HG03159 (cell line): ENCODE data around the gene C1QTNF6.
"Not testable (repeated sequence)": the region's sequence is repeated elsewhere in the genome, so short reads cannot be mapped to it uniquely, and the experiment has no call there.

ENCODE experiments used
- ATAC-seq: cut with Tn5 transposase; IDR thresholded peaks from one replicate; pipeline ENCODE4 v1.9.1; 2021; ENCODE audit warnings: mild to moderate bottlenecking, moderate library complexity; ENCODE audit not compliant: unreplicated experiment

The C1QTNF6 gene

DNA sequence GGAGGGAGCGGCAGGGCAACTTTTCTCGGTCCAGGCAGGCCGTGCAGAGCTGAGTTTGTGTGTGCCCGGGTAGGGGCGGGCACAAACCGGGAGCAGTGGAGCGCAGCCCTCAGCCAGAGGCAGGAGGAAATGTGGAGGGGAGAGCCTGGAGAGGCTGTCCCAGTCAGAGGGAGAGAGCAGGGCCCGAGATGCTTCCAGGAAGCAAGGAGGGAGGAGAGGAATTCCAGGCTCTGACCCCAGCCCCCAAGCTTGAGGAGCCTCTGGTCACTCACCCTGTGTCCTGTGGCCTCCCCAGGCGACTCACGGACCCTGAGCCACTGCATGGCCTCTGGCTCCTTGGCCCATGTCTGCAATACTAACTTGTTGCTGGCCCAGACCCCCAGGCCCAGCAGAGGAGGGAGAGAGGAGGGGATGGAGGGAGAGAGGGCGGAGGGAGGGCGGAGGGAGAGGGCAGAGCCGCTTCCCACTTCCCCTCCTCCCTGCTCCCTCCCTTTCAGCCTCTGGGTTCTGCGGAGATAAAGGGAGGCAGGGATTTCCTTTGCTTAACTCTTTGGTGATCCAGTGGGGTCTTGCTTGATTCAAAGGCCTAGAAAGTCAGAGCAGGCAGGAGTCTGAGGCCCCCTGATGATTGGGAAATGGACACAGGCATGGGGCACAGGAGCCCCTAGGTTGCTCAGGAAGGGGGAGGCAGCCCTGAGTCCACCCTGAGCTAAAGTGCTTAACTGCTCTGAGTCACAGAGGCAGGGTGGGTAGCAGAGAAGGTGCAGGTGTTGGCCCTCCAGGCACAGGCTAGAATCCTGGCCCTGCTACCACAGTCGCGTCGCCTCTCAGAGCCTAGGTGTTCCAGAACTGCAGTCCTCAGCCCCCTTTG, at the start of gene C1QTNF6:
C1QTNF6 (minus strand) TSS at position 357 of the 871 bp plus-strand sequence; CDS start at position 323, 34 bp downstream.
- ATAC-seq: no peak

DNA sequence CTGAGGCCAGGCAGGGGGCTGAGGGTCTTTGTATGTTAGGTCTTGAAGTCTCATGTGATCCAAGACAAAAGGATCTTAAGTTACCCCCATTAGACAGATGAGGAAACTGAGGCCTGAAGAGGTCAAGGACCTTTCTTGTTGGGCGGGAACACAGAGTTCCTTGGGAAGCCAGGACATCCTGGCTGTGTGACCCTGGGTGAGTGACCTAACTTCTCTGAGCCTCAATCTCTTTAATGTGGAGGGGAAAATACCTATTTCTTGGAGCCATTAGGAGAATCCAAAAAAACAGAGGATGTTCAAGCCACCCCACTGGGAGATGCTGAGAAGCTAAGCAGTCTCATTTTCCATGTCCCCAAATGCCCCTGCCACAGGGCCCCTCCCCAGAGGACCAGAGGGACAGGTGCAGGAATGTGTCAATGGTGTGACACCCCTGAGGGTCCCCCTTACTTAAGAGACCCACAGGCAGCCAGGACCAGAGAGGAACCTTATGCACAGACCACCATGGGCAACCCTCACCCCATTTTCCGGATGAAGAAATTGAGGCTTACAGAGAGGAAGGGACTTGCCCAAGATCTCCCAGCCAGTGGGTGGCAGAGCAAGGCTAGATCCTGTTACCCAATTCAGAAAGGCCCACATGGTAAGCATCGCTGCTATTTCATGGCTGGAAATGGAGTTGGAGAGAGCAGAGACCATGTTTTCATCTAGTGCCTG, 48.0 kb upstream of the C1QTNF6 start:
- no peak for ATAC-seq

DNA sequence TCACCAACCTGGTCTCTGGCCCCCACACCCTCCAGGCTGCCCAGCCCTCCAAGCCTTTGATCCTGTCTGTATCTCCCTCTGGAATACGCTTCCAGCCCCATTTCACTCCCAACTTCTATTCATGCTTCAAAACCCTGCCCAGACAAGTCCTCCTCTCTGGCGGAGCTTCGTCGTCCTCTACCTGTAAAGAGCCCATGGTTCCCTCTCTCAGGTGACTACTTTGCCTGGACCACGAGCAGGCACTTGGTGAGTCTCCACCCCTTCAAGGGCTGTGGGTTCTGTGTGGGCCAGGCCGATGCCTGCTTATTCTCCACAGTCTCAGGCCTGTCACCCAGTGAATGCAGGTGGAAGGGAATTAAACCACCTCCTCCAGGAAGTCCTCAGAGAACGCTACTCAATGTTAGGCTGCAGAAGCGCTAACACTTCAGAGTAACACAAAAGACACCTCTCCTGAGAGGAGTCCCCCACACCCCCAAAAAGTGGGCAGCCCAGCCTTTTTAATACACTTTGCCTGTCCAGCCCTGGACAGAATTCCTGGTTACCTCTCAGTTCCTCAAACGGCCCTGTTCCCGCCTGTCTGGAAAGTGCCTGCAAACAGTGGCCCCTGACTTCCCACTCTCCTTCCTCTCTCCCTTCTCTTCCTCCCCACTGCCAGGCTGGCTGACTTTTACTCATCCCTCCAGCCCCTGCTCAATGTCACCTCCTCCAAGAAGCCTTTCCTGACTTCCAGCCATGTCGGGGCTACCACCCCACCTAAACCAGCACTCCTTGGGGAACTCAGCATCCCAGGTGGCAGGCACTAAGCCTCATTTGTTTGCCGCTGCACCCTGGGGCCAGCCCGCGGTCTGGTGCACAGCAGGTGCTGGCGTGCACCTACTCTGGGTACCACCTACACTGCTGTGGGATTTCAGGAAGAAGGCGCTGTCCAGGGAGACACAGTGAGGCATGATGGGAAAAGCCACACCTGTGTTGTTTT, 47.0 kb upstream of the C1QTNF6 start:
- ATAC-seq: no peak

DNA sequence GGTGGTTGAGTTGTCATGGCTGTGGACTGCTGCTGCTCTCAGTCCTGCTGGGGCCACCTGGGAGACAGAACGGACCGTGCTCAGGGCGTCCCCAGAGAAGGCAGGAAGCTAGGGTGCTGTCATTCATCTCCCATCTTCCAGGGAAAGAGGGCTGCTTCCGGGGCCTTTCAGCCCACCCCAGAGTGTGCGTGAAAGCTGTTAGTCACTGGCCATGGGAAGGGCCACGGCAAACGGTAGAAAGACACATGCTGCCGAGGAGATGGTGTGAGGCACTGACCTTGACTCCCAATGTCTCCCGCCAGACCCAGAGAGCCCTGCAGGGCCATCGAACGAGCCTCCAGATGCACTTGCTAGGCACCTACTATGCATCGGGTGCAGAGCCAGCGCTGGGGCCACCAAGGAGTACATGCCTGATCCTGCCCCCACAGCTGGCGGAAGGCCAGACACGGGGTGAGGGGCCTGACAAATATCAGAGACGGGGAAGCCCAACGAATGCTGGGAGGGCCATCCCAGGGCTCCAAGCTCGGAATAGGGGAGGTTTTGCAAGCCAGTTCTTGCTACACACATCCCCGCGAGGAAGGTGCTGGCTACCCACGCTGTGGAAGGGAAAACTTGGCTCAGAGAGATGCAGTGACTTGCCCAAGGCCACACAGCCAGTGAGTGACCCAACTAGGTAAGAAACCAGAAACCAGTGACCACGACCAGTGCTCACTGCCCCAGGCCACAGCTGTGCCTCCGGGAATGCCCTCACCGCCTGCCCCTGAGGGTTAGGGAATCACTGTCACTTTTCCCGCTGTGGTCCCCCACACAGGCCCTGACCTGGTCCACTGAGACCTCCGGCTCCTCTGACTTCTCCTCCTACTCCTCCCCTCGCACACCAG, 45.9 kb upstream of the C1QTNF6 start:
- no peak for ATAC-seq

DNA sequence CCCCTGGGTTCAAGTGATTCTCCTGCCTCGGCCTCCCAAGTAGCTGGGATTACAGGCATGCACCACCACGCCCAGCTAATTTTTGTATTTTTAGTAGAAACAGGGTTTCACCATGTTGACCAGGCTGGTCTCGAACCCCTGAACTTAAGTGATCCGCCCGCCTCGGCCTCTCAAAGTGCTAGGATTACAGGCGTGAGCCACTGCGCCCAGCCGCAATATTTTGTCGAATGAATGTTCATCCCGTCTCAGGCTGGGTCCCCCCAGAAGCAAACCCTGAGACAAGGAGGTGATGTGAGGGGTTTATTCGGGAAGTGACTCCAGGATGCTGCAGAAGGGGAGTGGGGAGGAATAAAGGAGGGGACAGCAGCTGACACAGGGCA, 45.3 kb upstream of the C1QTNF6 start:
- ATAC-seq: not testable (repeated sequence)

DNA sequence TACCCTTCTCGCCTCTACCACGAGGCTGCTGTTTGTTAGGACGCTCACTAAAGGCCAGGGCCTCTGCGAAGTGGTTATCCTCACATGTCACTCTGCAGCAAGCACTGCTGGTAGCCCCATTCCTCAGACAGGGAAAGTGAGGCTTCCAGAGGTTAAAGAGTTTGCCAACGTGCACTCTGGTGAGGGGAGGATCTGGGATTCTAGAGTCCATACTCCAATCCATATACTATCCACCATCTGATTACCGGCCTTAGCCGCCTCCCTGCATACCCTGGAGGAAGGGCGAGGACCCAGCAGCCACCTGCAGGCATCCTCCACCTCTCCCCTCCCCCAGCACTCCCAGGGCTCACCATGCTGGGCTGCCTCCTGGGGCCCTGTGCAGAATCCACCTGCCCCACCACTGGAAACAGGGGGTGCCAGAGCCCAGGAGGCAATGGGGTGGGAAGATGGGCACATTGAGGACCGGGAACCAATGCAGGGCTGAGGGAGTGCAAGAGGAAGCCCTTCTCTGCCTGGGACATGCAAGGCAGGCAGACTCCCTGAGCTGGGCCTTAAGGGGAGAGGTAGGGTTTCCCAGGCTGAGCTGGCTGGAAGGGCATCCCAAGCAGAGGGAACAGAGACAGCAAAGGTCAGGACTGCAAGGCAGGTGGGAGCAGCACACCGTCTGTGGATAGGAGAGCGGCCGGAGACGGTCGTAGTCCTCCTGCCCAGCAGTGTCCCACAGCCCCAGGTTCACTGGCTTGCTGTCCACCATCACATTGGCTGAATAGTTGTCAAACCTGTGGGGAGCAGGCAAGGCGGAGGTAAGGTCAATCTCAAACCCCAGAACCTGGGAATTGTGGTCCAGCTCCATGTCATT, 44.3 kb upstream of the C1QTNF6 start:
- ATAC-seq: no peak

DNA sequence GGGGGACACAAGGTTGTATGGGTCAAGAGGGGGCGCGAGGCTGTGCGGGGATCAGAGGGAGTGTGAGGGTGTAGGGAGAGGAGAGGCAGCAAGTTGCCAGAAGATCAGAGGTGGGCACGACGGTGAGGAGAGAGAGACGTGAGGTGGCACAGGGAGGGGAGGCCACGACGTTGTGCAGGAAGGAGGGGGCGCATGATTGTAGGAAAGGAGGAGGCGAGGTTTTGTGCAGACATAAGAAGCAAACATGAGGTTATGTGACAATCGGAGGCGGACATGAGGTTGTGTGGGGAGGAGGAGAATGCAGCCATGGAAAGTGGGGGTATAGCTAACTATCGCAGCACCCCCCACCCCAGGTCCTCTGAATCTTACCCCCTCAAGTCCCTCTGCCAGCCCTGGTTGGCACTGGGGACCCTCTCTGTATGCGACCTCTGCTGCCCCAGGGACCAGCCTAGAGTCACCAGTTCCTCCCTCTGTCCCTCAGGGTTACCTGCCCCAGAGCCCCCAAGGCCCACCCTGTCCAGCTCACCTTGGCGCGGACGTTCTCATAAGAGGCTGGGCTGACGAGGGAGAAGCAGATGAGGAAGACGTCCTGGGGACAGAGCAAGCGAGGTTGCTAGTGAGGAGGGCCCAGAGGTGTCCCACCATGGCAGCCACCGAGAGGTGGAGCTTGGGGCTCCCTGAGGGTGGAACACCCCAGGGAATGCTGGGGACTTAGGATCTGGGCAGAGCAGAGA, 43.5 kb upstream of the C1QTNF6 start:
- no peak for ATAC-seq

DNA sequence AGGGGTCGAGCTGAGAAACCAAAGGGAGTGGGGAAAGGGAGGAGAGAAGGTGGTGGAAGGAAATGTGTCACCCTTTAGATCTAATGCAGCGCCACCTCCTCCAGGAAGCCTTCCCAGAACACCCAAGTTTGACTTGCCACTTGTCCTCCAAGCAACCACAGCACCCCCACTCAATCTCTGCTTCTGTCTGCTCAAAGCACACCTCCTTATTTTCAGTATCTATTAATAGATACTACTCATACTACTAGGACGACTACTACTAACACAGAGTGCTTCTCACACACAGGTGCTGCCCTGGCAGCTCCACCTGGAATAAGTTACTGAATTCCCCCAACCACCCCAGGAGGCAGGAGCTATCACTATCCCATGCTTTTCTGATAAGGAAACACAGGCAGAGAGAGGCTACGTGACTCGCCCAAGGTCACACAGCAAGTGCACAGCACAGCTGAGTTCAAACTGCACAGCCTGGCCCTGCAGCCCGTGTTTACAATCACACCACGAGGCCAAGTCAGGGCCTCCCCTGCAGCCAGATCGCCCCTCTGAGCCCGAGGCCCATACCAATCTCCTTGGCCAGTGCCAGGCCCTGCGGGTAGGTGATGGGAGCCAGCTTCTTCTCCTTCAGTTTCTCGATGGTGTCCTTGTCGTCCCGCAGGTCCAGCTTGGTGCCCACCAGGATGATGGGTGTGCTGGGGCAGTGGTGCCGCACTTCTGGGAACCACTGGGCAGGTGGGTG, 42.8 kb upstream of the C1QTNF6 start:
- ATAC-seq: no peak

DNA sequence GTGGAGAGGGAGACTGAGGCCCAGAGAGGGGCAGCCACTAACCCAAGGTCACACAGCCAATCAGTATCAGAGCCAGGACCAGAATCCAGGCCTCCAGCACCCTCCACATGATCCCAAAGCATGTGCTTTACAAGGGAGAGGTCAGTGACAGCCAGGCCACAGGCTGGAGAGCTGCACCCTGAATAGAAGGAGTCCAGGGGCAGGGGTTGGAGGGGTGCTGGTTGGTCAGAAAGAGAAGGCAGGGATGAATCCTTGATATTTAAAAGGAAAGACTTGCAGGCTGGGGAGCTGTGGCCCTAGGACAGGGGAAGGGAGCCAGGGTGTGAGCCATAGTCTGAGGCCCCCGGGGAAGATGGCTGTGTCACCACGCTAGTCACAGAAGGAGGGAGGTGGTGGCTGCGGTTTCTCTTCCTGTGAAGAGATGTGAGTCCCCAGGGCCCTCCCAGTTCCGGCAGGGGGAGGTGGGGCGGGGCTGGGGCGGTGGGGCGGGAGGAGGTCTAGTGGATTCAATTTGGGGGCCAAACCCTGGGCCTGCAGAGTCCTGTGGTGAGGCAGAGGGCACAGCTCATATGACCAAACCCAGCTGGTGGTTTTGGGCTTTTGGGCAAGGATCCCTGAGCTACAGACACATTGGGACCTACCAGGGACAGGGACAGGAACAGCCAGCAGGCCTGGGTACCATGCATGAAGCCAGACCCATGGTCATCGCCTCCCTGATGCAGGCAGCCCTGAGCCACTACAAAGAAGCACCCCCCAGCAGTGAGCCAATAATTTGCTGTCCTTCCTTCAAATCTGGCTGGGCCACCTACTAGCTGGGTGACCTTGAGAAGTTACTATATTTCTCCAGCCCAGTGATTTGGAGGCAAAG, 42.0 kb upstream of the C1QTNF6 start:
- no peak for ATAC-seq

DNA sequence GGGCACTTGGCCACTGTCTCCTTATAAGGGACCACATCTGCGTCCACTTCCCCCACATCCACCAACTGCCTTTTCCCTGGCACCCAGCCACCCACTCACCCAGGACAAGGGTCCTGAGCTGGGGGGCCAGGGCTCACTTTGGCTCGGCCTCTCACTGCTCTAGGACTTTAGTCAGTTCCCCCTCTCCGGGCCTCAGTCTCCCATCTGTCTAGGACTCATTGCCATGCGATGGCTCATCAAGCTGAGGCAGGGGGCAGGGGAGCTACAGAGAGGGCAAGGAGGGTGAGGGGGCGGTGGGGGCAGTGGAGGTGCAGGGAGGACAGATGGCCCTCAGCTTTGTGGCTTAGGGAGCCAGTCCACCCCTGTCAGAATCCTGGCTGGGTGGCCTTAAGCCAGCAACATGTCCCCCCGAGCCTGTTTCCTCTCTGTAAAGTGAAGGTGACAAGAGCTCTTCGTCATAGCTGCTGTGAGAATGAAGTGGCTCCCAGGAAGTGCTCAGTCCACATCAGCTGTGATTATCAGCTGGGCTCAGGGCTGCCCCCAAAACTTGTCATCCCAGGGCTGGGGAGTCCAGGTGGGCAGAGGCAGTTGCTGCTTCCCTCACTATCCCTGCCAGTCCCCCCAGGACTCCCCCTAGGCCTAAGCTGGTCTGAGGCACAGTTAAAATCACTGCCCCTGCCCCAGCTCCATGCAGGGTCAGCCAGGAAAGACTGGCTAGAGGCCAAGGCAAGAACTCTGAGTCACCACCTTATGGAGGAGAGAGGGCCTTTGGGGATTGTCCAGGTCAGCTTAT, 41.2 kb upstream of the C1QTNF6 start:
- no peak for ATAC-seq

DNA sequence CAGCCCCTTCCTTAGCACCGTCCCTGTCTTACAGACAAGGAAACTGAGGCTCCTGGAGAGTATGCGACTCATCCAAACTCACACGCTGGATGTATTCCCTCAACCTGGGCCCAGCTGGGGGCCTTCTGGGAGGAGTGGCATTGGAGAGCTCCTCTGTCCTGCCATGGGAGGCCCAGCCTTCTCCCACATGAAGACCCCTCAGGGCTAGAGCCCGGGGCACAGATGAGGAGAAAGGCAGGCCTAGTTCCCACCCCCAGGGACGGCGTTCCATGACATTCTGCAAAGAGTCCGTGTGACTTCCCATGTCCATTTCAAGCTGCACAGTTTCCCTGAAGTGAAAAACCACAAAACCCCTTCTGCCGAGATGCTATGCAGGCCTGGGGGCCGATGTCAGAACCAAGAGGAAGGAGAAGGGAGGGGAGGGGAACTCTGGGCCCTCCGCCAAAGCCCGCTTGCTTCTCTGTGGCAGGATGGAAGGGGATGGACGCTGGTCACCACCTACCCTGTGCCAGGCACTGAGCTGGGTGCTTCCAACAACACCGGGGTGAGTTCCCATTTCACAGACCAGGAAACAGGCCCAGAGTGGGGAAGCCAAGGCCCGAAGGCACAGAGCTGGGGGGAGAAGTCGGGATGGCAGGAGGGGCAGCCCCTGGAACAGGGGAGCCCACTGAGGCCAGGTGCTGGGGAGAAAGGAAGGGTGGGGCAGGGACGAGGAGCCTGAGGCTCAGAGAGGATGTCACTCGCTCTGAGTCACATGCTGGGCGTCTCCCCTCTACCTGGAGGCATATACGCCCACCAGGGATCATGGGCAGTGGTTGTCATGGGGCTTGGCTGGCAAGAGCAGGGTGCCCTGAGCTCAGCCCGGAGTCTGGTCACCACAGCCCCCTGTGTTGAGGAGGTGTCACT, 40.3 kb upstream of the C1QTNF6 start:
- ATAC-seq: no peak

DNA sequence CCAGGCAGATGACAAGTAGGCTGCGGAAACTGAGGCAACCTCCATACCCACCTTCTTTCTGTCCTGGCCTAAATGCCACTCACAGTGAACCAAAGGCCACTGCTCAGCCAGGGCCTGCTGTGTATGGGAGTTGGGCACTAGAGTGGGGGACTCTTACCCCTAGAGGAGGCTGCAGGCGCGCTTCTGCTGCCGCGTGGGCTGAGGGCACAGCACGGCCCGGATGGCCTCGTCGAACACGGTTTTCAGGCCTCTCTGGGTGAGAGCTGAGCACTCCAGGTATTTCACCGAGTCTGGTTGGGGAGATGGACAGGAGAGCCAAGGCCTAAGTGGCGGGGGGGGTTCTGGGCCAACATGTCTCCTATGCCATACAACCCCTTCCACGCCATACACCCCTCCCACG, 38.5 kb upstream of the C1QTNF6 start:
- ATAC-seq: no peak

DNA sequence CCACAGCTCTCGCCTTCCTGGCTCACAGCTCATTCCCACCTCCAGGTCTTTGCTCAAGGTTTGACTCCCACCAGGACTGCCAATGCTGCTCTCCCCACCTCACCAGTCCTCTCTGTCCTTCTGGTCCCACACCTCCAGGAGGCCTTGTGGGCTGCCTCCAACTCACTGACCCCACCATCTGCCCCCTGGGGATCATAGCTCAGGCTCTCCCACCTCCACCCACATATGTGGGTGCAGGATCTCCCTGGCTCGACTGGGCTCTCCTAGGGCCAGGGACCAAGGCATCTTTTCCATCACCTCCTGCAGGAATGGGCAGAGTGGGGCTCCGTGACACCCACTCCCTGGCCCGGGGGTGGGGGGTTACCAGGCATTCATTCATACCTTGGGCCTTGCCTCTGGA, 38.0 kb upstream of the C1QTNF6 start:
- ATAC-seq: no peak

DNA sequence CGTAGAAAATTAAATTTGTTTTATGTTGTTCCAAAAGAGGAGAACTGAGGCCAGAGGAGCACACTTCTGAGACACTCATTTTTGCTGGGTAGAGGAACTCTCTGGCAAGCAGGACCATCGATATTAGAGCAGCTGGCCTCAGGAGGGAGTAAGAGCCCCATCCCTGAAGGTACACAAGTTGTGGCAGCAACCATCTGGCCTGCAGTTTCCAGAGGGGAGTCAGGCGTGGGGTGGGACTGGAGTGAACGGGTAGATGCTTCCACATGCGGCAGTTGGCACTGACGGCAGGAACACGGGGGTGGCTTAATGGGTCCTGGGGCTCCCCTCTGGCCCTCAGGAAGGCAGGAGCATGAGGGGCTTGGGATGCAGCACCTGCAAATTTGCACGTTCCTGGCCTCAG, 37.4 kb upstream of the C1QTNF6 start:
- no peak for ATAC-seq
